Astrocyte (in vitro differentiated cells and primary cell): ENCODE results near the gene GNGT1. TPM values are rescaled to one million over a fixed set of nuclear protein-coding genes. Genes with fewer than 3 reads are reported as not detected.

ENCODE experiments used
- DNase-seq: peaks from one replicate; pipeline ENCODE4 v3.0.0-alpha.2; 2010; ENCODE audit warnings: low read depth
- FAIRE-seq: peaks from 2 replicates; lab custom pipeline; 2011; peaks lifted over from hg19 to GRCh38; lab: Jason Lieb, UNC
- H2AFZ ChIP-seq: 2 replicates; pipeline ENCODE4 v1.6.0; 2012; ENCODE audit warnings: low read depth, low read length, inconsistent platforms
- H3K27ac ChIP-seq: 2 replicates; pipeline ENCODE4 v1.5.1; 2011; ENCODE audit warnings: low read depth, low read length, inconsistent platforms
- H3K27me3 ChIP-seq: 2 replicates; pipeline ENCODE4 v1.6.0; 2011; ENCODE audit warnings: low read length, inconsistent platforms; ENCODE audit not compliant: insufficient read depth
- H3K36me3 ChIP-seq: 2 replicates; pipeline ENCODE4 v1.5.1; 2011; ENCODE audit warnings: low read length, inconsistent platforms; ENCODE audit not compliant: insufficient read depth
- H3K4me1 ChIP-seq: 2 replicates; pipeline ENCODE4 v1.5.1; 2011; ENCODE audit warnings: low read length, inconsistent platforms; ENCODE audit not compliant: insufficient read depth
- H3K4me2 ChIP-seq: 2 replicates; pipeline ENCODE4 v1.6.0; 2012; ENCODE audit warnings: low read length, inconsistent platforms
- H3K4me3 ChIP-seq: 2 replicates; pipeline ENCODE4 v1.5.1; 2011; ENCODE audit warnings: low read depth, mild to moderate bottlenecking, low read length, inconsistent platforms; ENCODE audit not compliant: insufficient read depth
- H3K79me2 ChIP-seq: 2 replicates; pipeline ENCODE4 v1.6.0; 2012; ENCODE audit warnings: mild to moderate bottlenecking, low read length, inconsistent platforms; ENCODE audit not compliant: insufficient read depth
- H3K9ac ChIP-seq: 2 replicates; pipeline ENCODE4 v1.6.0; 2012; ENCODE audit warnings: mild to moderate bottlenecking, low read length, inconsistent platforms
- H3K9me3 ChIP-seq: 2 replicates; pipeline ENCODE4 v1.5.1; 2012; ENCODE audit warnings: low read depth, mild to moderate bottlenecking, low read length, inconsistent platforms; ENCODE audit not compliant: insufficient read depth
- H4K20me1 ChIP-seq: 2 replicates; pipeline ENCODE4 v1.6.0; 2012; ENCODE audit warnings: low read length, inconsistent platforms; ENCODE audit not compliant: insufficient read depth
- H3K27ac Mint-ChIP-seq: one replicate; pipeline ENCODE4 v1.8.0; 2021; ENCODE audit warnings: mild to moderate bottlenecking, mixed read lengths; ENCODE audit not compliant: unreplicated experiment
- H3K27me3 Mint-ChIP-seq: one replicate; pipeline ENCODE4 v1.8.0; 2021; ENCODE audit warnings: low read depth, mixed read lengths; ENCODE audit not compliant: unreplicated experiment
- H3K36me3 Mint-ChIP-seq: one replicate; pipeline ENCODE4 v1.8.0; 2021; ENCODE audit warnings: low read depth, mixed read lengths; ENCODE audit not compliant: unreplicated experiment
- H3K4me1 Mint-ChIP-seq: one replicate; pipeline ENCODE4 v1.8.0; 2021; ENCODE audit warnings: low read depth, mixed read lengths; ENCODE audit not compliant: unreplicated experiment
- H3K4me3 Mint-ChIP-seq: one replicate; pipeline ENCODE4 v1.8.0; 2021; ENCODE audit warnings: mild to moderate bottlenecking, moderate library complexity, mixed read lengths; ENCODE audit not compliant: unreplicated experiment
- H3K9me3 Mint-ChIP-seq: one replicate; pipeline ENCODE4 v1.8.0; 2021; ENCODE audit warnings: mild to moderate bottlenecking, mixed read lengths; ENCODE audit not compliant: unreplicated experiment
- CTCF ChIP-seq: IDR thresholded peaks from 2 replicates; pipeline ENCODE4 v1.5.1; 2011; ENCODE audit warnings: low read depth, mild to moderate bottlenecking, inconsistent platforms, low read length, moderate library complexity; ENCODE audit not compliant: insufficient read depth
- EZH2 ChIP-seq: IDR thresholded peaks from 2 replicates; pipeline ENCODE4 v1.6.1; 2012; ENCODE audit warnings: mild to moderate bottlenecking, low read length, inconsistent platforms; ENCODE audit not compliant: insufficient read depth
- total RNA-seq: library from RNA; stranded (reverse); gene quantifications from 2 replicates; pipeline ENCODE4 v1.2.1, GENCODE V29; 2021

Gene GNGT1
- total RNA-seq, 1 donor from 2014 or later = not detected

- Histone ChIP-seq H3K79me2 (no peaks in the 10 kb centered on the region), H3K4me3 (peak within 1 kb of the TSS; percentile 93), H3K9ac (peak within 1 kb of the TSS; percentile 88), H4K20me1 (no peaks in the 10 kb centered on the region), H3K27ac (peak within 1 kb of the TSS; percentile 60), H3K9me3 (no peaks in the 10 kb centered on the region), H3K4me1 (peaks cover 8% of the 10 kb centered on the region), H2AFZ (peak within 1 kb of the TSS; percentile 93), H3K4me2 (peak within 1 kb of the TSS; percentile 99), H3K36me3 (no peaks in the 10 kb centered on the region), H3K27me3 (no peaks in the 10 kb centered on the region)
- TF ChIP-seq CTCF (no peak), EZH2 (no peak)
- Mint-ChIP-seq H3K36me3 (no peaks in the 10 kb centered on the region), H3K27me3 (no peaks in the 10 kb centered on the region), H3K27ac (peak within 1 kb of the TSS; percentile 20), H3K4me3 (peak within 1 kb of the TSS; percentile 89), H3K4me1 (peaks cover 12% of the 10 kb centered on the region), H3K9me3 (no peaks in the 10 kb centered on the region)
- FAIRE-seq (no peak), DNase-seq (peak; percentile 82)
These were observed 15.8 kb upstream of the GNGT1 start, which contains the start of gene TFPI2 for GRCh38 chr7:93890464-93891068. TFPI2 (minus strand) TSS chr7:93890753; CDS start chr7:93890678, 75 bp downstream.

GRCh38 chr7:93894426-93894825 is 11.9 kb upstream of the GNGT1 start:
- no peaks in the 10 kb centered on the region for H3K79me2 ChIP-seq
- H3K27me3 Mint-ChIP-seq = no peaks in the 10 kb centered on the region
- peaks cover 8% of the 10 kb centered on the region for H3K4me1 ChIP-seq
- H3K9me3 ChIP-seq = no peaks in the 10 kb centered on the region
- H2AFZ ChIP-seq = no peak overlapping the region
- FAIRE-seq (no peak), DNase-seq (peak; percentile 27)
- peaks cover 12% of the 10 kb centered on the region for H3K4me1 Mint-ChIP-seq
- H3K27ac ChIP-seq = no peak overlapping the region
- no peaks in the 10 kb centered on the region for H4K20me1 ChIP-seq
- H3K36me3 Mint-ChIP-seq = no peaks in the 10 kb centered on the region
- no peak for TF ChIP-seq EZH2
- no peak for TF ChIP-seq CTCF
- H3K9ac ChIP-seq = no peak overlapping the region
- no peak overlapping the region for H3K4me3 ChIP-seq
- no peak overlapping the region for H3K27ac Mint-ChIP-seq
- H3K27me3 ChIP-seq = no peaks in the 10 kb centered on the region
- H3K9me3 Mint-ChIP-seq = no peaks in the 10 kb centered on the region
- H3K4me3 Mint-ChIP-seq = no peak overlapping the region
- no peak overlapping the region for H3K4me2 ChIP-seq
- H3K36me3 ChIP-seq = no peaks in the 10 kb centered on the region

- Histone ChIP-seq H3K4me2 (no peak overlapping the region), H3K4me1 (peaks cover 4% of the 10 kb centered on the region), H3K9ac (no peak overlapping the region), H2AFZ (no peak overlapping the region), H3K27ac (no peak overlapping the region), H3K4me3 (no peak overlapping the region), H4K20me1 (no peaks in the 10 kb centered on the region), H3K79me2 (no peaks in the 10 kb centered on the region), H3K9me3 (no peaks in the 10 kb centered on the region), H3K27me3 (no peaks in the 10 kb centered on the region), H3K36me3 (no peaks in the 10 kb centered on the region)
- Mint-ChIP-seq H3K27ac (no peak overlapping the region), H3K36me3 (no peaks in the 10 kb centered on the region), H3K9me3 (no peaks in the 10 kb centered on the region), H3K4me3 (no peak overlapping the region), H3K4me1 (peaks cover 6% of the 10 kb centered on the region), H3K27me3 (no peaks in the 10 kb centered on the region)
- TF ChIP-seq CTCF = no peak
- TF ChIP-seq EZH2 = no peak
- FAIRE-seq (no peak), DNase-seq (peak; percentile 48)
These were observed 11.3 kb upstream of the GNGT1 start for GRCh38 chr7:93894966-93895640.
